CD4-positive, alpha-beta T cell (primary cell): ENCODE results near the gene HIRA. TPM values are rescaled to one million over a fixed set of nuclear protein-coding genes. Genes with fewer than 3 reads are reported as not detected.

ENCODE experiments used
- ATAC-seq: fragments of 200-7000 bp; cut with Tn5 transposase; one replicate; pipeline ENCODE4 v1.10.0; 2022; ENCODE audit warnings: mild to moderate bottlenecking; ENCODE audit not compliant: poor library complexity
- CTCF ChIA-PET: fragments of 350-600 bp; sonication (Branson Sonifier 250); formaldehyde crosslinking; loops from one replicate; lab custom pipeline; 2021; ENCODE audit warnings: antibody characterized with exemption, inconsistent platforms; lab: Charles Lee
- POLR2A ChIA-PET: fragments of 350-600 bp; sonication (Branson Sonifier 250); formaldehyde crosslinking; loops from one replicate; lab custom pipeline; 2021; ENCODE audit warnings: antibody characterized with exemption, inconsistent platforms; lab: Charles Lee
- DNase-seq, 14 experiments: peaks; one replicate each; pipeline ENCODE4 v3.0.0-alpha.2; 2013 to 2020; ENCODE audit warnings: mixed read lengths in 2 of 14
- H3K27ac ChIP-seq, 2 donors: one replicate each; pipeline versions ENCODE4 v1.5.1 to v1.7.0; 2013; ENCODE audit warnings: low read length in 2 of 2, low read depth in 1 of 2, mild to moderate bottlenecking in 1 of 2
- H3K27me3 ChIP-seq, 2 experiments: 1 replicate in 1 of 2; 2 replicates in 1 of 2; pipeline versions ENCODE4 v1.6.1 to v1.7.0; 2013; ENCODE audit warnings: low read length in 2 of 2, control low read depth in 1 of 2, mild to moderate bottlenecking in 1 of 2, moderate library complexity in 1 of 2; ENCODE audit not compliant: insufficient read depth in 2 of 2, control insufficient read depth in 1 of 2
- H3K36me3 ChIP-seq: one replicate; pipeline ENCODE4 v1.6.1; 2013; ENCODE audit warnings: low read length, control low read depth; ENCODE audit not compliant: insufficient read depth
- H3K4me1 ChIP-seq: one replicate; pipeline ENCODE4 v1.6.1; 2013; ENCODE audit warnings: low read length, control low read depth; ENCODE audit not compliant: insufficient read depth
- H3K4me3 ChIP-seq: one replicate; pipeline ENCODE4 v1.5.1; 2013; ENCODE audit warnings: mild to moderate bottlenecking, low read length, moderate library complexity
- H3K9me3 ChIP-seq, 2 experiments: 1 replicate in 1 of 2; 2 replicates in 1 of 2; pipeline versions ENCODE4 v1.6.1 to v1.7.0; 2013; ENCODE audit warnings: low read length in 2 of 2, mild to moderate bottlenecking in 2 of 2, control low read depth in 1 of 2, moderate library complexity in 1 of 2; ENCODE audit not compliant: control insufficient read depth in 1 of 2, insufficient read depth in 1 of 2
- H3K27ac Mint-ChIP-seq: one replicate; pipeline ENCODE4 v1.8.0; 2020; ENCODE audit warnings: mixed read lengths
- H3K27me3 Mint-ChIP-seq: one replicate; pipeline ENCODE4 v1.8.0; 2021; ENCODE audit warnings: mixed read lengths
- H3K36me3 Mint-ChIP-seq: one replicate; pipeline ENCODE4 v1.8.0; 2021; ENCODE audit warnings: low read depth, mixed read lengths
- H3K4me1 Mint-ChIP-seq: one replicate; pipeline ENCODE4 v1.8.0; 2021; ENCODE audit warnings: low read depth, mixed read lengths
- H3K4me3 Mint-ChIP-seq: one replicate; pipeline ENCODE4 v1.8.0; 2020; ENCODE audit warnings: mild to moderate bottlenecking, mixed read lengths
- H3K9me3 Mint-ChIP-seq: one replicate; pipeline ENCODE4 v1.8.0; 2020; ENCODE audit warnings: mixed read lengths
- intact Hi-C, 2 experiments: fragments of 100-400 bp; cut with DNase I in 1 of 2; cut with micrococcal nuclease in 1 of 2; formaldehyde crosslinking; loops; one replicate each; pipeline versions ENCODE4 v1.15.1 to v1.9.0; 2023 to 2025; cut with DNase I, micrococcal nuclease
- total RNA-seq, 174 experiments: library from RNA in 2 of 174; stranded (reverse) in 2 of 174; gene quantifications; one replicate each; pipeline ENCODE4 v1.2.3 and lab custom pipeline; 2021 to 2026
- TF ChIP-seq, protein P1 (sequence below): fragments of 200-600 bp; IDR thresholded peaks from one replicate; pipeline ENCODE4 v1.8.0; 2022; ENCODE audit warnings: antibody characterized with exemption, mild to moderate bottlenecking

Gene HIRA
- total RNA-seq, 2 experiments from 2014 or later, result 15.2 to 15.5 TPM

- ATAC-seq (peak; percentile 3), DNase-seq (peak in 4 of 14 experiments; percentile 5 to 31 (median 16))
- H3K4me1 Mint-ChIP-seq, result peaks cover 17% of the 10 kb centered on the region
- H3K36me3 ChIP-seq, result no peaks in the 10 kb centered on the region
- no peak overlapping the region for H3K27ac ChIP-seq
- peaks cover 5% of the 10 kb centered on the region for H3K27me3 Mint-ChIP-seq
- POLR2A ChIA-PET, result interaction anchor here (1.3 kb wide), 1 partner anchor 31 kb away, joined by 3 read pairs; no protein-coding TSS in a partner anchor
- intact Hi-C loops, result loop anchor here in 1 of 2 experiments (1.0 to 10.0 kb wide), 7 partner anchors 112 to 814 kb away; partner anchors contain the start of genes DGCR2, ESS2, GNB1L and HIRA
- TF ChIP-seq, protein P1, sequence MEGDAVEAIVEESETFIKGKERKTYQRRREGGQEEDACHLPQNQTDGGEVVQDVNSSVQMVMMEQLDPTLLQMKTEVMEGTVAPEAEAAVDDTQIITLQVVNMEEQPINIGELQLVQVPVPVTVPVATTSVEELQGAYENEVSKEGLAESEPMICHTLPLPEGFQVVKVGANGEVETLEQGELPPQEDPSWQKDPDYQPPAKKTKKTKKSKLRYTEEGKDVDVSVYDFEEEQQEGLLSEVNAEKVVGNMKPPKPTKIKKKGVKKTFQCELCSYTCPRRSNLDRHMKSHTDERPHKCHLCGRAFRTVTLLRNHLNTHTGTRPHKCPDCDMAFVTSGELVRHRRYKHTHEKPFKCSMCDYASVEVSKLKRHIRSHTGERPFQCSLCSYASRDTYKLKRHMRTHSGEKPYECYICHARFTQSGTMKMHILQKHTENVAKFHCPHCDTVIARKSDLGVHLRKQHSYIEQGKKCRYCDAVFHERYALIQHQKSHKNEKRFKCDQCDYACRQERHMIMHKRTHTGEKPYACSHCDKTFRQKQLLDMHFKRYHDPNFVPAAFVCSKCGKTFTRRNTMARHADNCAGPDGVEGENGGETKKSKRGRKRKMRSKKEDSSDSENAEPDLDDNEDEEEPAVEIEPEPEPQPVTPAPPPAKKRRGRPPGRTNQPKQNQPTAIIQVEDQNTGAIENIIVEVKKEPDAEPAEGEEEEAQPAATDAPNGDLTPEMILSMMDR, result no peak
- peaks cover 0 to 14% of the 10 kb centered on the region in 2 experiments for H3K27me3 ChIP-seq
- peak overlapping the region; percentile 10 for H3K27ac Mint-ChIP-seq
- peaks cover 6% of the 10 kb centered on the region for H3K36me3 Mint-ChIP-seq
- no peaks in the 10 kb centered on the region for H3K9me3 Mint-ChIP-seq
- peaks cover 21% of the 10 kb centered on the region for H3K4me1 ChIP-seq
- CTCF ChIA-PET, result no interaction called here
- H3K4me3 Mint-ChIP-seq, result peak overlapping the region; percentile 87
- H3K4me3 ChIP-seq, result peak overlapping the region; percentile 73
- H3K9me3 ChIP-seq, result peaks cover 0 to 5% of the 10 kb centered on the region in 2 experiments
Measured at GRCh38 chr22:19290400-19291217, 140.9 kb downstream of the HIRA start.

- ATAC-seq, result no peak
- CTCF ChIA-PET, result no interaction called here
Measured at GRCh38 chr22:19289475-19290161, 141.9 kb downstream of the HIRA start.

DNA sequence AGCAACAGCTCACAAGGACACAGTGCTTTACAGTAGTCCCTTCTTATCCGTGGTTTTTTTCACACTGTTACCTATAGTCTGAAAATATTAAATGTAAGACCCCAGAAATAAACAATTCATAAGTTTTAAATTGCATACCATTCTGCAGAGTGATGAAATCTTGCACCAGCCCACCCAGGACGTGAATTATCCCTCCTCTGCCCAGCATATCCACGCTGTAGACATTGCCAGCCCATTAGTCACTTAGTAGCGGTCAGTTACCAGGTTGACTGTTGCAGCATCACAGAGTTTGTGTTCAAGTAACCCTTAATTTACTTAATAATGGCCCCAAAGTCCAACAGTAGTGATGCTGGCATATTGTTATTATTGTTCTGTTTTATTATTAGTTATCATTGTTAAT is 143.6 kb downstream of the HIRA start:
- CTCF ChIA-PET, result no interaction called here
- POLR2A ChIA-PET, result no interaction called here

More at GRCh38 chr22:19289475-19290161, 141.9 kb downstream of the HIRA start:
- TF ChIP-seq, protein P1, result no peak
- Histone ChIP-seq H3K27me3 (peaks cover 0 to 14% of the 10 kb centered on the region in 2 experiments), H3K36me3 (no peaks in the 10 kb centered on the region), H3K4me3 (no peak overlapping the region), H3K27ac (no peak overlapping the region), H3K9me3 (peaks cover 0 to 5% of the 10 kb centered on the region in 2 experiments), H3K4me1 (peaks cover 21% of the 10 kb centered on the region)
- Mint-ChIP-seq H3K27me3 (peaks cover 5% of the 10 kb centered on the region), H3K27ac (peak overlapping the region; percentile 10), H3K4me3 (peak overlapping the region; percentile 87), H3K36me3 (peaks cover 6% of the 10 kb centered on the region), H3K4me1 (peaks cover 17% of the 10 kb centered on the region), H3K9me3 (no peaks in the 10 kb centered on the region)
- POLR2A ChIA-PET, result no interaction called here
- DNase-seq, result peak in 2 of 14 experiments; percentile 24 to 35
- intact Hi-C loops, result loop anchor here in 1 of 2 experiments (2.0 to 10.0 kb wide), 5 partner anchors 143 to 815 kb away; partner anchors contain the start of genes ESS2, GNB1L, HIRA and MRPL40

More for the DNA sequence above, 143.6 kb downstream of the HIRA start:
- Mint-ChIP-seq H3K36me3 (peaks cover 6% of the 10 kb centered on the region), H3K4me1 (peaks cover 17% of the 10 kb centered on the region), H3K27me3 (peaks cover 5% of the 10 kb centered on the region), H3K4me3 (no peak overlapping the region), H3K27ac (no peak overlapping the region), H3K9me3 (no peaks in the 10 kb centered on the region)
- intact Hi-C loops, result no loop called here
- Histone ChIP-seq H3K4me1 (peaks cover 21% of the 10 kb centered on the region), H3K9me3 (peaks cover 0 to 5% of the 10 kb centered on the region in 2 experiments), H3K27me3 (peaks cover 0 to 14% of the 10 kb centered on the region in 2 experiments), H3K36me3 (no peaks in the 10 kb centered on the region), H3K27ac (no peak overlapping the region), H3K4me3 (no peak overlapping the region)
- TF ChIP-seq, protein P1, result no peak
- ATAC-seq (no peak), DNase-seq (no peak)
